Measurements from ENCODE around the gene SLC6A18. TPM values are rescaled to one million over a fixed set of nuclear protein-coding genes. Genes with fewer than 3 reads are reported as not detected.

Gene SLC6A18
- total RNA-seq, 4 donors from 2014 or later, result not detected

- ATAC-seq, result no peak
- TF ChIP-seq CTCF (IDR thresholded peaks at IDR 0.05) (no peak), EP300 (IDR thresholded peaks at IDR 0.05) (no peak), POLR2A (IDR thresholded peaks at IDR 0.05) (no peak), POLR2AphosphoS5 (IDR thresholded peaks at IDR 0.05) (no peak)
- H3K36me3 ChIP-seq, result no peaks in the 10 kb centered on the region
- peaks cover 0 to 8% (median 0%) of the 10 kb centered on the region in 3 donors for H3K9me3 ChIP-seq
- no peak overlapping the region for H3K27ac ChIP-seq
- no peaks in the 10 kb centered on the region for H3K4me1 ChIP-seq
- H3K4me3 ChIP-seq, result no peak overlapping the region
- 14 to 29% methylated on average over 4 to 7 of the region's 7 CpGs for whole genome bisulfite sequencing, 2 donors (ENCODE audit: low coverage in 1 of 2)
- H3K27me3 ChIP-seq, result peaks cover 84% of the 10 kb centered on the region
Measured at GRCh38 chr5:1229822-1230221, 4.6 kb downstream of the SLC6A18 start.

- H3K4me3 ChIP-seq, result no peak overlapping the region
- H3K27me3 ChIP-seq, result peaks cover 85% of the 10 kb centered on the region
- WGBS, 2 donors (ENCODE audit: low coverage in 1 of 2), result no CpG with 5 or more reads among the region's 17 CpGs
- no peak overlapping the region for H3K27ac ChIP-seq
- H3K9me3 ChIP-seq, result peaks cover 0 to 15% (median 0%) of the 10 kb centered on the region in 3 donors
- no peak for ATAC-seq
- TF ChIP-seq CTCF (IDR thresholded peaks at IDR 0.05) (no peak), POLR2AphosphoS5 (IDR thresholded peaks at IDR 0.05) (no peak), EP300 (IDR thresholded peaks at IDR 0.05) (no peak), POLR2A (IDR thresholded peaks at IDR 0.05) (no peak)
- no peaks in the 10 kb centered on the region for H3K4me1 ChIP-seq
- no peaks in the 10 kb centered on the region for H3K36me3 ChIP-seq
Measured at GRCh38 chr5:1230551-1230950, 5.4 kb downstream of the SLC6A18 start.

GRCh38 chr5:1231354-1231905 is 6.2 kb downstream of the SLC6A18 start:
- Histone ChIP-seq H3K4me1 (no peaks in the 10 kb centered on the region), H3K27ac (no peak overlapping the region), H3K27me3 (peaks cover 76% of the 10 kb centered on the region), H3K36me3 (no peaks in the 10 kb centered on the region), H3K4me3 (no peak overlapping the region), H3K9me3 (peaks cover 0 to 24% (median 0%) of the 10 kb centered on the region in 3 donors)
- TF ChIP-seq EP300 (IDR thresholded peaks at IDR 0.05) (no peak), CTCF (IDR thresholded peaks at IDR 0.05) (no peak), POLR2AphosphoS5 (IDR thresholded peaks at IDR 0.05) (no peak), POLR2A (IDR thresholded peaks at IDR 0.05) (no peak)
- no peak for ATAC-seq
- 33% methylated on average over 3 of the region's 13 CpGs; no CpG with 5 or more reads in 1 of the 2 donors for WGBS, 2 donors (ENCODE audit: low coverage in 1 of 2)

- Histone ChIP-seq H3K27ac (no peak overlapping the region), H3K36me3 (no peaks in the 10 kb centered on the region), H3K4me1 (no peaks in the 10 kb centered on the region), H3K9me3 (peaks cover 0 to 29% (median 0%) of the 10 kb centered on the region in 3 donors), H3K27me3 (peaks cover 73% of the 10 kb centered on the region), H3K4me3 (no peak overlapping the region)
- no peak for ATAC-seq
- no CpG with 5 or more reads among the region's 25 CpGs for WGBS, 2 donors (ENCODE audit: low coverage in 1 of 2)
- TF ChIP-seq EP300 (IDR thresholded peaks at IDR 0.05), result no peak
- no peak for TF ChIP-seq POLR2A (IDR thresholded peaks at IDR 0.05)
- TF ChIP-seq CTCF (IDR thresholded peaks at IDR 0.05), result no peak
- no peak for TF ChIP-seq POLR2AphosphoS5 (IDR thresholded peaks at IDR 0.05)
Measured at GRCh38 chr5:1232780-1233179, 7.6 kb downstream of the SLC6A18 start.

GRCh38 chr5:1235379-1235778 is 10.2 kb downstream of the SLC6A18 start:
- no peaks in the 10 kb centered on the region for H3K36me3 ChIP-seq
- H3K9me3 ChIP-seq, result peaks cover 0 to 29% (median 0%) of the 10 kb centered on the region in 3 donors
- TF ChIP-seq EP300 (IDR thresholded peaks at IDR 0.05), result no peak
- no peak for TF ChIP-seq POLR2AphosphoS5 (IDR thresholded peaks at IDR 0.05)
- no peak for TF ChIP-seq POLR2A (IDR thresholded peaks at IDR 0.05)
- TF ChIP-seq CTCF (IDR thresholded peaks at IDR 0.05), result no peak
- H3K4me3 ChIP-seq, result no peak overlapping the region
- peaks cover 48% of the 10 kb centered on the region for H3K27me3 ChIP-seq
- ATAC-seq, result no peak
- WGBS, 2 donors (ENCODE audit: low coverage in 1 of 2), result 58 to 76% methylated on average over 2 to 5 of the region's 8 CpGs
- H3K27ac ChIP-seq, result no peak overlapping the region
- no peaks in the 10 kb centered on the region for H3K4me1 ChIP-seq

Measured in gastroesophageal sphincter (tissue), 4 donors.